IPS-20b (cell line): ENCODE data around the gene AKR1C3.
A peak's percentile ranks its signal among the peaks of the same experiment; 100 is the strongest.
"Not testable (repeated sequence)": the region's sequence is repeated elsewhere in the genome, so short reads cannot be mapped to it uniquely, and the experiment has no call there.

Experiments
- H3K27ac ChIP-seq: one replicate; pipeline ENCODE4 v1.5.1; 2013; ENCODE audit warnings: low read length
- H3K27me3 ChIP-seq: 2 replicates; pipeline ENCODE4 v1.6.1; 2013; ENCODE audit warnings: mild to moderate bottlenecking, low read length, inconsistent platforms; ENCODE audit not compliant: insufficient read depth
- H3K36me3 ChIP-seq: 2 replicates; pipeline ENCODE4 v1.6.1; 2013; ENCODE audit warnings: low read depth, mild to moderate bottlenecking, inconsistent platforms, low read length, moderate library complexity; ENCODE audit not compliant: insufficient read depth
- H3K4me1 ChIP-seq: 2 replicates; pipeline ENCODE4 v1.6.1; 2013; ENCODE audit warnings: mild to moderate bottlenecking, control low read depth, inconsistent platforms, low read length, moderate library complexity; ENCODE audit not compliant: insufficient read depth
- H3K4me3 ChIP-seq: 2 replicates; pipeline ENCODE4 v1.5.1; 2013; ENCODE audit warnings: mild to moderate bottlenecking, low read length, inconsistent platforms
- H3K9ac ChIP-seq: 2 replicates; pipeline ENCODE4 v1.6.1; 2013; ENCODE audit warnings: low read depth, mild to moderate bottlenecking, inconsistent platforms, low read length, moderate library complexity
- H3K9me3 ChIP-seq: 2 replicates; pipeline ENCODE4 v1.6.1; 2013; ENCODE audit warnings: mild to moderate bottlenecking, low read depth, low read length, inconsistent platforms; ENCODE audit not compliant: insufficient read depth

Gene AKR1C3

DNA sequence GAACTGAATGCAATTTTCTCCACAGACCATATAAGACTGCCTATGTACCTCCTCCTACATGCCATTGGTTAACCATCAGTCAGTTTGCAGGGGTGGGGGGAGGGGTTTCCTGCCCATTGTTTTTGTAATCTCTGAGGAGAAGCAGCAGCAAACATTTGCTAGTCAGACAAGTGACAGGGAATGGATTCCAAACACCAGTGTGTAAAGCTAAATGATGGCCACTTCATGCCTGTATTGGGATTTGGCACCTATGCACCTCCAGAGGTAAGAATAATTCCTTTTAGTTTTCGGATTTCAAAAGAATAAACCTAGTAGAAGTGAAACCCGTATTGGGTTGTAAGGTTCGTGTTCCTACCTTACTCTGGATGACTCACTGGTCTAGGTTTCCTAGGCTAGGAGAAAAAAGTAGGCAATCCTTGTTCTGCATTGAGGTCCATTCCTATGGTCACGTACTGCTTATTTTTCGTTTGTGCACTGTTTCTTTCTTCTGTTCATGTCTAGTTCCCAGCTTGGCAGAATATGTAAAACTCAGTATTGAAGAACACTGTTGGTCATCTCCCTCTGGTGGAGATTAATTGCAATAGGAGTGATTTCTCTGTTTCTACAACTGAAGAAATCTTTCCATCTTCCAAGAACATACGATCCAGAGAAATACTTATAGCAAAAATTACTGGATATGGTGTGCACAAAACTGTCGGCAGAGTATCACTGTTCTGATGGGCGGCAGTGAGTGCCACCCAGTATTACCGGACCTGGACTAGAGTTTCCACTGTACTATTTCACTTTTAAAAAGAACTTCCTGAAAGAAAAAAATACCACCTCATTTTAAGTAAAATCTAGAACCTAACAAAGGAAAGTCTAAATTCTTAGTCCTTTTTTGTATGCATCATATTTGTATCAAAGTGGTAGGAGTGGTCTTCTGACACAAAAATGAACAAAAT is at the start of gene AKR1C3:
Gene AKR1C3 (plus strand): TSS at position 150 of the 941 bp plus-strand sequence. CDS start 31 bp downstream, at position 181.
- Histone ChIP-seq H3K4me1 (0 out of 2 replicates have a peak, but pooled peaks cover 4% of the 10 kb centered on the region), H3K27ac (no peak within 1 kb of the TSS), H3K4me3 (peak within 1 kb of the TSS; percentile 3; the same call in 1 of the 2 replicates), H3K9me3 (no peaks in the 10 kb centered on the region), H3K9ac (no peak within 1 kb of the TSS), H3K27me3 (no peaks in the 10 kb centered on the region), H3K36me3 (no peaks in the 10 kb centered on the region)

DNA sequence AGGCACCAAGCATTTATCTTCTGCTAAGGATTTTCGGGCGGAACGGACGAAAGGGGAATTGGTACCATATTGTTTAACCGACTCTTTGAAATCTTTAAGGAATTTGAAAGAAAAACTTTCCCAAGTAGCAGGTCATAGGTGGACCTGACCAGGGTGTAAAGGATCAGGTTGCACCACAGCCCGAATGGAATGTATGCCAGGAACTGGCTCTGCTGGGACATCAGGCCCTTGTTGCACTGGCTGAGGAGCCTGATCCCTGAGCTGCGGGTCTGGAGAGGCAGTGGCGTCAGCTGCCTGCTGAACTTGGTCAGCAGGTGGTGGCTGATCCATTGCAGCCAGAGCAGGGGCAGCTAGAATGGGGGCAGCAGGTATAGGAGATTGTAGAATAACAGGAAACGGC is 49.1 kb upstream of the AKR1C3 start:
- Histone ChIP-seq H3K27ac (no peak overlapping the region), H3K9me3 (no peaks in the 10 kb centered on the region), H3K9ac (no peak overlapping the region), H3K27me3 (no peaks in the 10 kb centered on the region), H3K4me3 (no peak overlapping the region), H3K36me3 (no peaks in the 10 kb centered on the region), H3K4me1 (no peaks in the 10 kb centered on the region)

DNA sequence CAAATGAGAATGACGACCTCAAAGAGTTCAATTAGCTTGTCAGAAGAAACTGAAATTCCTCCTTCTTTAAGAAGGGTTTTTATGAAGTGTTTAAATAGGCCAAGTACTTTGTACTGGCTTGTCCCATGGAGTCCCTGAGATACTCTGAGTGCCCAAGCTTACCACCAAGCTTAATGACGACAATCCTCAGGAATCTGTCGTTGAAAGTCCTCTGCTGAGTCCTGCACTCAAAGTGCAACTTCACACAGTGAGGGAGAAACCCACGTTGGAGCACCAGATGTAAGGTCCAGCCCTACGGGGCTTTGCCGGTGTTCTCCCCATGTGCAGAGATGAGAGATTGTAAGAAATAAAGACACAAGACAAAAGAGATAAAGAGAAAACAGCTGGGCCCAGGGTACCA is 47.8 kb upstream of the AKR1C3 start:
- Histone ChIP-seq H3K9me3 (no peaks in the 10 kb centered on the region), H3K36me3 (no peaks in the 10 kb centered on the region), H3K27ac (no peak overlapping the region), H3K4me1 (no peaks in the 10 kb centered on the region), H3K4me3 (no peak overlapping the region), H3K9ac (no peak overlapping the region), H3K27me3 (no peaks in the 10 kb centered on the region)

DNA sequence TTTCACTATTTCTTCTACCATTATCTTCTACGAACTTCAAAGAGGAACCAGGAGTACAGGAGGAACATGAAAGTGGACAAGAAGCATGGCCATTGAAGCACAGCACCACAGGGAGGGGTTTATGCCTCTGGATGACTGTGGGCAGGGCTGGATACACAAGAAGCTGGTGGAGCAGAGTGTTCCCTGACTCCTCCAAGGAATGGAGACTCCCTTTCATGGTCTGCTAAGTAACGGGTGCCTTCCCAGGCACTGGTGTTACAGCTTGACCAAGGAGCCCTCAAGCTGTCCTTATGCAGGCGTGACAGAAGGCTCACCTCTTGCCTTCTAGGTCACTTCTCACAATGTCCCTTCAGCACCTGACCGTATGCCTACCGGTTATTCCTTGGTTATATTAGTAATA is 47.2 kb upstream of the AKR1C3 start:
- not testable (repeated sequence) for H3K36me3 ChIP-seq, H3K9me3 ChIP-seq, H3K4me1 ChIP-seq

DNA sequence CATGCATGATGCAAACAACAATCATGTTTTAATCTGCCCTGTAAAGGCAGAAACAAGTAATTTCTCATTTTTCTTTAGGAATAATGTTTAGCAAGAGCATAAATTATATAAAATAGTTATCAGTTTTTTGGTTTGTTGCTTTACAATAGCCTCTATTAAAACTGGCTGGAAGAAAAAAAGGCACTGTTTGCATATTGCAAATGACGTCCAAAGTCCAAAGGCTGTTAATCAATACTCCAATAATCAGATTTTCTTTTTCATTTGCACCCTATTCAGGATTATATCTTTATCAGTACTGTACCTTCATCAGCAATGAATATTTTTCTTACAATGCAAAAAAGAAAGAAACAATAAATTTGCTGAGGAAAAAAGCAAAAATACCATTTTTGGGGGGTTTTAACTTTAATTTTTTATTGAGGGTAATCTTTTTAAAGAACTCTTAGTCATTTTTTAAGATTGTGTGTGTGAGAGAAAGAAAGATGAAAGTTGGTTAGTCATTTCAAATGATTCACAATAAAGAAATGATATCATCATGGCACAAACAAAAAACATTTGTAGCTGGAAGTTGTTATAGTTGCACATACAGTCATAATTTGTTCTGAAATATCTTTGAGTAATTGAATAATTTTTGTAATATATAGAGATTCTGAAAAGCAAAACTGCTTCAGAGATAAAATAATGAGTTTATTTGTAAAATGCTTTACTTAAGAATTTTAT is 46.1 kb upstream of the AKR1C3 start:
- no peaks in the 10 kb centered on the region for H3K27me3 ChIP-seq
- no peak overlapping the region for H3K9ac ChIP-seq
- H3K36me3 ChIP-seq: no peaks in the 10 kb centered on the region
- H3K4me1 ChIP-seq: no peaks in the 10 kb centered on the region
- no peaks in the 10 kb centered on the region for H3K9me3 ChIP-seq
- no peak overlapping the region for H3K27ac ChIP-seq
- no peak overlapping the region for H3K4me3 ChIP-seq

More for the DNA sequence above, 47.2 kb upstream of the AKR1C3 start:
- H3K4me3 ChIP-seq, H3K27ac ChIP-seq, H3K27me3 ChIP-seq, H3K9ac ChIP-seq: not testable (repeated sequence)

DNA sequence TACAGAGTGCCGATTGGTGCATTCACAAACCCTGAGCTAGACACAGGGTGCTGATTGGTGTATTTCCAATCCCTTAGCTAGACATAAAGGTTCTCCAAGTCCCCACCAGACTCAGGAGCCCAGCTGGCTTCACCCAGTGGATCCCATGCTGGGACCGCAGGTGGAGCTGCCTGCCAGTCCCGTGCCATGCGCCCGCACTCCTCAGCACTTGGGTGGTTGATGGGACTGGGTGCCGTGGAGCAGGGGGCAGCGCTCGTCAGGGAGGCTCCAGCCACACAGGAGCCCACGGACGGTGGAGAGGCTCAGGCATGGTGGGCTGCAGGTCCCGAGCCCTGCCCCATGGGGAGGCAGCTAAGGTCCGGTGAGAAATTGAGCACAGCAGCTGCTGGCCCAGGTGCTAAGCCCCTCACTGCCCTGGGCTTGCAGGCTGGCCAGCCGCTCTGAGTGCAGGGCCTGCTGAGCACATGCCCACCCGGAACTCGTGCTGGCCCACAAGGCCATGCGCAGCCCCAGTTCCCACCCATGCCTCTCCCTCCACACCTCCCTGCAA is 41.2 kb upstream of the AKR1C3 start:
- not testable (repeated sequence) for H3K9ac ChIP-seq, H3K36me3 ChIP-seq, H3K4me3 ChIP-seq, H3K27ac ChIP-seq, H3K4me1 ChIP-seq, H3K9me3 ChIP-seq, H3K27me3 ChIP-seq

DNA sequence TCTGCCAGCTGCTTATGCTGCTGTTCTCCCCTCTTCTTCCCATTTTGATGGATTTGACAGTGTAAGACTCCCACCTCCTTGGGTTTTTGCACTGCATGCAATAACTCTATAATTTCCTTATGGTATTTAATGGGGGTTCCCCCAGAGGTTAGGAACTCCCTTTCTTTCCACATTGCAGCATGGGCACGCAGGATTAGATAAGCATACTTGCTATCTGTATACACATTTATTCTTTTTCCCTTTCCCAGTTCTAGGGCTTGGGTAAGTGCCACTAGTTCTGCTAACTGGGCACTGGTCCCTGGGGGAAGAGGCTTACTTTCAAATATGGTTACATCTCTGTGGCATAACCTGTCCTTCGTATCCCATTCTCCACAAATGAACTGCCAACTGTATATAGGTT is 39.4 kb upstream of the AKR1C3 start:
- H3K27ac ChIP-seq, H3K9ac ChIP-seq, H3K36me3 ChIP-seq, H3K9me3 ChIP-seq, H3K4me3 ChIP-seq, H3K4me1 ChIP-seq, H3K27me3 ChIP-seq: not testable (repeated sequence)

DNA sequence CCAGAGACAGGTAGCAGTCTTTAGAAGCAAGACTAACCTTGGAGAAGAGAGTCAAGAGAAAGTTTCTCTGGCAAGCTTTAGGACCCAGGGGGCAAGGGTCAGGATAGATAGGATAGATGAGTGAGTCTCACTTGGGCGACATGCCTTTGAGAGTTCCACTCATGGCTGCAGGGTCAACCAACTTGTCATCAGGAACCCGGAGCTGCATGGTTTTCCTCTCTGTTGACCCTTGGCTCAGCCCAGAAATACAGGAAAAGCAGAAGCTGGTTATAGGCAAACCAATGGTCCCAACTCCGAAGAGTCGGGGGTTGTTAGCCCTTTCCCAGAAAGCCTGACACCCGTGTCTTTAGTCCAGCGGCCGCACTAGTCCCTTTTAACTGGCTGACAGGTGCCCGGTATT is 34.9 kb upstream of the AKR1C3 start:
- not testable (repeated sequence) for H3K4me1 ChIP-seq, H3K9ac ChIP-seq, H3K27me3 ChIP-seq, H3K36me3 ChIP-seq, H3K9me3 ChIP-seq, H3K4me3 ChIP-seq, H3K27ac ChIP-seq

DNA sequence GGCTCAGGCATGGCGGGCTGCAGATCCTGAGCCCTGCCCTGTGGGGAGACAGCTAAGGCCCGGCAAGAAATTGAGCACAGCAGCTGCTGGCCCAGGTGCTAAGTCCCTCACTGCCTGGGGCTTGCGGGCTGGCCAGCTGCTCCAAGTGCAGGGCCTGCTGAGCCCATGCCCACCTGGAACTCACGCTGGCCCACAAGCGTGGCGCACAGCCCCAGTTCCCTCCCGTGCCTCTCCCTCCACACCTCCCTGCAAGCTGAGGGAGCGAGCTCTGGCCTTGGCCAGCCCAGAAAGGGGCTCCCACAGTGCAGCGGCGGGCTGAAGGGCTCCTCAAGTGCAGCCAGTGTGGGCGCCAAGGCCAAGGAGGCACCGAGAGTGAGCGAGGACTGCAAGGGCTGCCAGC is 33.4 kb upstream of the AKR1C3 start:
- not testable (repeated sequence) for H3K9ac ChIP-seq, H3K4me1 ChIP-seq, H3K4me3 ChIP-seq, H3K9me3 ChIP-seq, H3K27ac ChIP-seq, H3K36me3 ChIP-seq, H3K27me3 ChIP-seq

DNA sequence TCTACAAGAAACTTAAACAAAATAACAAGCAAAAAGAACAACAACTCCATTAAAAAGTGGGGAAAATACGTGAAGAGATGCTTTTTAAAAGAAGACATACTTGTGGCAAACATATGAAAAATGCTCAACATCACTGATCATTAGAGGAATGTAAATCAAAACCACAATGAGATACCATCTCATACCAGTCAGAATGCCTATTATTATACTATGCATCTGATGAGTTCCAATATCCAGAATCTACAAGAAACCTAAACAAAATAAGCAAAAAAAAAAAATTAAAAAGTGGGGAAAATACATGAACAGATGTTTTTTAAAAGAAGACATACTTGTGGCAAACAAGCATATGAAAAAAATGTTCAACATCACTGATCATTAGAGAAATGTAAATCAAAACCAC is 29.6 kb upstream of the AKR1C3 start:
- Histone ChIP-seq H3K27me3 (no peaks in the 10 kb centered on the region), H3K4me1 (no peaks in the 10 kb centered on the region), H3K4me3 (no peak overlapping the region), H3K36me3 (no peaks in the 10 kb centered on the region), H3K9ac (no peak overlapping the region), H3K27ac (no peak overlapping the region), H3K9me3 (peaks cover 14% of the 10 kb centered on the region)

DNA sequence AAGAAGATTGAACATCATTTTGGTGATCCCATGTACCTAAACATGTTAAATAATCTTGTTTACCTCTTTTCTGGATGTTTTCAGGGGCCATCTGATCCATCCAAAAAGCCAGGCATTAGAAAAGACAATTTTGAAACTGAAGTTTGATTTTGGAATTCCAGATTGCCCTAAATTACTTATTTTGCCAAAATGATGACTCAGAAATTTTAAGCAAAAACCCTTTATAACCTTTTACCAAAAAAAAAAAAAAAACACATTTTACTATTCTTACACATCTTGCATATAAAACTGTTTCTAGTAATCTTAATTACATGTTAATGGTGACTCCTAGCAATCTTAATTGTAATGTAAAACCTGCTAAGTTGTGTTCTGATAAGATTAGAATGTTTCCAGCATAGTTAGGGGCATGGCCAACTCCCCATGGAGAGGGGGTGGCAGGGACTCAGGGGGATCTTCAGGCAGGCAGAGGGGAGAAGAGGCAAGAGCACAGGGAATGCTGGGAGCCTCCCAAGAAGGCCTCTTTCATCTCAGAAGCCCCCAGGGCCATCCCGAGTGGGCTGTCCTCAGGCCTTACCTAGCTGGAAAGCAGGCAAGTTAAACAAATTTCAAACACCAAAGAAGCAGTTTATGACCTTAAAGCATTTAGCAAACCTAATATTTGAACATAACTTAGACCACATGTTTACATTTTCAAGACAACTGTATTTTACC is 25.8 kb upstream of the AKR1C3 start:
- H3K36me3 ChIP-seq: no peaks in the 10 kb centered on the region
- peaks cover 11% of the 10 kb centered on the region for H3K4me1 ChIP-seq
- H3K27me3 ChIP-seq: no peaks in the 10 kb centered on the region
- H3K4me3 ChIP-seq: no peak overlapping the region
- H3K9me3 ChIP-seq: peaks cover 28% of the 10 kb centered on the region
- H3K9ac ChIP-seq: no peak overlapping the region
- no peak overlapping the region for H3K27ac ChIP-seq
